Astrocyte of the cerebellum (primary cell): Measurements from ENCODE around the gene CREG2.

Source experiments
- DNase-seq: peaks from one replicate; pipeline ENCODE4 v3.0.0-alpha.2; 2011; ENCODE audit warnings: low read depth
- H3K4me3 ChIP-seq: 2 replicates; pipeline ENCODE4 v1.5.1; 2011; ENCODE audit warnings: mild to moderate bottlenecking, low read depth, low read length, moderate library complexity
- CTCF ChIP-seq: IDR thresholded peaks from 2 replicates; pipeline ENCODE4 v1.5.1; 2012; ENCODE audit warnings: low read length, low read depth, moderate library complexity, mild to moderate bottlenecking; ENCODE audit errors: missing control alignments
- in situ Hi-C: cut with HindIII; loops from 2 replicates; pipeline ENCODE4 v1.10.0; 2017; ENCODE audit warnings: low sequenced_read_pairs

Gene CREG2

GRCh38 chr2:101396316-101396717 lies 9.0 kb upstream of the CREG2 start:
- peak; percentile 47 for DNase-seq
- TF ChIP-seq CTCF, result no peak
- in situ Hi-C loops, result no loop called here
- no peak overlapping the region for H3K4me3 ChIP-seq

DNA sequence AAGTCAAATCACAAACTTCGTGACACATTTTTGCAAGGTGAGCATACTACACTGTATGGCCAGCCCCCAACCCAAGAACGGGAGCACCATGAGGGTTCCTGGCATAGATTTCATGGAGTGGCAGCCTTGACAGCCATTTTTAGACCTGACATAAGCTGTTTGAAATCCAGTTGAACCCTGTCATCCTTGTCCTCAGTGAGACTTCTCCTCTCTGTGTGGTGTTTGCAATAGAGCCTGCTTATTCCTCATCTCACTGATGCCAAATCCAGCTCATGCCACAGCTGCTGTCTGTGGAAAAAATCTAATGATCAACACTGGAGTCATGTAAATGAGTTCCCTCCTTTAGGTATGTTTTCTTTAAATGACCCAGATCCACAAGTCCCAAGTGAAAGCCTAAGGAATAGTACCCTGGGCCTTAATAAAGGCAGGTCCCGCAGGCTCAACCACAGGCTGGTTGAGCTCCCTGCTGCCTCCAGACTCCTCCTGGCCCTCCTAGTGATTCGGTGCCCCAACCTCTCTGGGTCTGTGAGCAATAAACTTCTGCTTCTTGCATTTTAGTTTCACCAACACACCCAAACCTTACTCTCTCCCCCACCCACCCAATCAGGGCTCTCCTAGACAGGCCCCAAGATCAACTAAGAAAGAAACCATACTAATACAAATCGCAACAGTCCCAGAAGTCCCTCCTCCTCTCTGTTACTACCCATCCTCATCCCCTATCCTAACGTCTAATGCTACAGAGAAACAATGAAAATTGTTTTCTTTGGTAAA lies 8.4 kb upstream of the CREG2 start:
- no peak overlapping the region for H3K4me3 ChIP-seq
- no peak for DNase-seq
- no peak for TF ChIP-seq CTCF
- in situ Hi-C loops, result no loop called here

DNA sequence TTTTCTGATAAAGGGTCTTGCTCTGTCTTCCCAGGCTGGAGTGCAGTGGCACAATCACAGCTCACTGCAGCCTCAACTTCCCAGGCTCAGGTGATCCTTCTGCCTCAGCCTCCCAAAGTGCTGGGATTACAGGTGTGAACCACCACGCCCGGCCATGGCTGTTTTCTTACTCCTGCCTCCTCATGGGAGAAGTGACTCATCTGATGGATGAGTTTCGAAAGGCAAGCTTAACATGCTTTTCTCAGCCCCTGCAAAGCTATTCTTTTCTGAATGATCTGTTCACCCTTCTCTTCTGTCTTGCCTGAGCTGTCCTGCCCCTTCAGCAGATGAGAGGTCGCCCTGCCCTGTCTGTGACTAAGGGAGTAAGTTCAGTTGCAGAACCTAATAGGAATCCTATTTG lies 929 bp upstream of the CREG2 start:
- in situ Hi-C loops, result no loop called here
- TF ChIP-seq CTCF, result no peak
- DNase-seq, result no peak
- no peak overlapping the region for H3K4me3 ChIP-seq

- H3K4me3 ChIP-seq, result peak overlapping the region; percentile 38
- in situ Hi-C loops, result no loop called here
- no peak for DNase-seq
- TF ChIP-seq CTCF, result no peak
These were observed 628 bp downstream of the CREG2 start for GRCh38 chr2:101386599-101387150.

DNA sequence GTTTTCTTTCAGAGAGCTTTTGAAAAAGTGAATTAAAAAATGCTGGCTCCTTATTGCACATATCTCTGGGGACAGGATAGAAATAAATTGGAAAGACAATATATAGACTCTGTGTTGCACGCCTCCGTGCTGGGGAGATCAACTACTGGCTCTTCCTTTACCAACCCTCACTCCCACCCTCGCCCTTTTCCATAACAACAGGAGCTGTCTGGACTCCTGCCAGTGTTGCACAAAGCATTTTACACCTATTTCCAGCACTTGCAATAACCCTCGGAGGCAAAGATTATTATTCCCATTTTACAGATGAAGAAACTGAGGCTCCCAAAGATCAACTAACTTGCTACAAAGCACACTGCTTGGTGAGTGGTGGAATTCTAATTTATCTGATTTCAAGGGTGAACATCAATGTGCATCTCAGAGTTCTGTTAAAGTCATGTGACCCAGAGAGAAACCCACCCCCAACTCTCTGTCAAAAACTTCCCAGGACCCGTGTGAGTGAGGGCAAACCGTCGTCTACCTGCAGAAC lies 4.2 kb downstream of the CREG2 start:
- no peak for TF ChIP-seq CTCF
- no peak for DNase-seq
- in situ Hi-C loops, result loop anchor here (5.0 kb wide), 1 partner anchor 34 kb away; no protein-coding TSS in a partner anchor
- H3K4me3 ChIP-seq, result no peak overlapping the region

GRCh38 chr2:101382442-101382841 lies 4.9 kb downstream of the CREG2 start:
- no peak overlapping the region for H3K4me3 ChIP-seq
- DNase-seq, result no peak
- in situ Hi-C loops, result loop anchor here (5.0 kb wide), 1 partner anchor 35 kb away; no protein-coding TSS in a partner anchor
- no peak for TF ChIP-seq CTCF
